ENCODE measurements around the gene ELK3. TPM values are rescaled to one million over a fixed set of nuclear protein-coding genes. Genes with fewer than 3 reads are reported as not detected.

The ELK3 gene
- total and polyA plus RNA-seq, 7 donors = 3.7 to 13.9 (median 9.6) TPM

- no peak for DNase-seq
- 28 to 46% (median 32%) methylated on average over 6 of the region's 6 CpGs for WGBS, 3 donors
- intact Hi-C loops (cut with DNase I) = loop anchor here in 1 of 2 donors (5.0 kb wide), 1 partner anchor 181 kb away; the partner anchor contains the start of gene CDK17
- Histone ChIP-seq H3K4me1 (no peaks in the 10 kb centered on the region), H3K4me3 (no peak overlapping the region), H3K27ac (no peak overlapping the region), H3K9me3 (no peaks in the 10 kb centered on the region), H3K36me3 (ENCODE audit: insufficient read depth in 1 of 2, low read depth in 1 of 2) (no peaks in the 10 kb centered on the region), H3K27me3 (ENCODE audit: insufficient read depth in 3 of 3, low read length in 2 of 3) (peaks cover 0 to 7% (median 0%) of the 10 kb centered on the region in 3 donors)
- TF ChIP-seq CTCF (IDR thresholded peaks at IDR 0.05) = no peak
- ATAC-seq = no peak
These were observed 27.2 kb downstream of the ELK3 start for GRCh38 chr12:96221391-96221790.

GRCh38 chr12:96223411-96224218 lies 29.4 kb downstream of the ELK3 start:
- H3K4me1 ChIP-seq = no peaks in the 10 kb centered on the region
- no peak for ATAC-seq
- intact Hi-C loops (cut with DNase I) = loop anchor here in 1 of 2 donors (5.0 kb wide), 1 partner anchor 179 kb away; the partner anchor contains the start of gene CDK17
- no peak for DNase-seq
- H3K36me3 ChIP-seq (ENCODE audit: insufficient read depth in 1 of 2, low read depth in 1 of 2) = no peaks in the 10 kb centered on the region
- no peak for TF ChIP-seq CTCF (IDR thresholded peaks at IDR 0.05)
- no peak overlapping the region for H3K27ac ChIP-seq
- peaks cover 0 to 7% (median 0%) of the 10 kb centered on the region in 3 donors for H3K27me3 ChIP-seq (ENCODE audit: insufficient read depth in 3 of 3, low read length in 2 of 3)
- WGBS, 3 donors = 73 to 81% (median 76%) methylated on average over 16 of the region's 16 CpGs
- H3K4me3 ChIP-seq = no peak overlapping the region
- no peaks in the 10 kb centered on the region for H3K9me3 ChIP-seq

- no peak for DNase-seq
- intact Hi-C loops (cut with DNase I) = loop anchor here in 1 of 2 donors (5.0 kb wide), 1 partner anchor 178 kb away; the partner anchor contains the start of gene CDK17
- 80 to 84% (median 83%) methylated on average over 8 of the region's 8 CpGs for WGBS, 3 donors
- H3K36me3 ChIP-seq (ENCODE audit: insufficient read depth in 1 of 2, low read depth in 1 of 2) = no peaks in the 10 kb centered on the region
- no peaks in the 10 kb centered on the region for H3K9me3 ChIP-seq
- H3K27ac ChIP-seq = no peak overlapping the region
- H3K4me3 ChIP-seq = no peak overlapping the region
- TF ChIP-seq CTCF (IDR thresholded peaks at IDR 0.05) = no peak
- no peak for ATAC-seq
- no peaks in the 10 kb centered on the region for H3K4me1 ChIP-seq
- H3K27me3 ChIP-seq (ENCODE audit: insufficient read depth in 3 of 3, low read length in 2 of 3) = peaks cover 0 to 7% (median 0%) of the 10 kb centered on the region in 3 donors
These were observed 30.0 kb downstream of the ELK3 start for GRCh38 chr12:96224219-96224615.

- ATAC-seq = no peak
These were observed 31.1 kb downstream of the ELK3 start for GRCh38 chr12:96225044-96225855.

More at GRCh38 chr12:96225044-96225855, 31.1 kb downstream of the ELK3 start:
- TF ChIP-seq CTCF (IDR thresholded peaks at IDR 0.05) = no peak
- 39 to 57% (median 45%) methylated on average over 7 of the region's 7 CpGs for whole genome bisulfite sequencing, 3 donors
- intact Hi-C loops (cut with DNase I) = no loop called here
- Histone ChIP-seq H3K4me3 (no peak overlapping the region), H3K9me3 (no peaks in the 10 kb centered on the region), H3K36me3 (ENCODE audit: insufficient read depth in 1 of 2, low read depth in 1 of 2) (no peaks in the 10 kb centered on the region), H3K4me1 (no peaks in the 10 kb centered on the region), H3K27ac (no peak overlapping the region), H3K27me3 (ENCODE audit: insufficient read depth in 3 of 3, low read length in 2 of 3) (peaks cover 0 to 7% (median 0%) of the 10 kb centered on the region in 3 donors)
- DNase-seq = no peak

Data from psoas muscle (tissue), 8 donors.